Measurements from ENCODE around the gene SESN3.
"Not testable (repeated sequence)": the region's sequence is repeated elsewhere in the genome, so short reads cannot be mapped to it uniquely, and the experiment has no call there.

The SESN3 gene

GRCh38 chr11:95254131-95254704 lies 23.2 kb upstream of the SESN3 start:
- DNase-seq: peak; percentile 75
- in situ Hi-C loops (cut with HindIII; ENCODE audit: low pct_ligation_motif_present, low pct_unique_long_range_greater_than_20kb, low sequenced_read_pairs): no loop called here

- no peak for DNase-seq
- in situ Hi-C loops (cut with HindIII; ENCODE audit: low pct_ligation_motif_present, low pct_unique_long_range_greater_than_20kb, low sequenced_read_pairs): no loop called here
Measured at GRCh38 chr11:95253141-95253540, 22.1 kb upstream of the SESN3 start.

- no peak for DNase-seq
- in situ Hi-C loops (cut with HindIII; ENCODE audit: low pct_ligation_motif_present, low pct_unique_long_range_greater_than_20kb, low sequenced_read_pairs): no loop called here
Measured at GRCh38 chr11:95252586-95252985, 21.6 kb upstream of the SESN3 start.

GRCh38 chr11:95251896-95252295 lies 20.9 kb upstream of the SESN3 start:
- DNase-seq; in situ Hi-C loops (cut with HindIII; ENCODE audit: low pct_ligation_motif_present, low pct_unique_long_range_greater_than_20kb, low sequenced_read_pairs): not testable (repeated sequence)

GRCh38 chr11:95248666-95249467 lies 17.9 kb upstream of the SESN3 start:
- no peak for DNase-seq
- in situ Hi-C loops (cut with HindIII; ENCODE audit: low pct_ligation_motif_present, low pct_unique_long_range_greater_than_20kb, low sequenced_read_pairs): no loop called here

- DNase-seq: no peak
- in situ Hi-C loops (cut with HindIII; ENCODE audit: low pct_ligation_motif_present, low pct_unique_long_range_greater_than_20kb, low sequenced_read_pairs): no loop called here
Measured at GRCh38 chr11:95247883-95248282, 16.9 kb upstream of the SESN3 start.

GRCh38 chr11:95247127-95247684 lies 16.2 kb upstream of the SESN3 start:
- in situ Hi-C loops (cut with HindIII; ENCODE audit: low pct_ligation_motif_present, low pct_unique_long_range_greater_than_20kb, low sequenced_read_pairs): no loop called here
- no peak for DNase-seq

GRCh38 chr11:95245581-95245980 lies 14.6 kb upstream of the SESN3 start:
- in situ Hi-C loops (cut with HindIII; ENCODE audit: low pct_ligation_motif_present, low pct_unique_long_range_greater_than_20kb, low sequenced_read_pairs): no loop called here
- DNase-seq: no peak

- in situ Hi-C loops (cut with HindIII; ENCODE audit: low pct_ligation_motif_present, low pct_unique_long_range_greater_than_20kb, low sequenced_read_pairs): no loop called here
- DNase-seq: no peak
Measured at GRCh38 chr11:95245038-95245437, 14.0 kb upstream of the SESN3 start.

- DNase-seq: no peak
- in situ Hi-C loops (cut with HindIII; ENCODE audit: low pct_ligation_motif_present, low pct_unique_long_range_greater_than_20kb, low sequenced_read_pairs): no loop called here
Measured at GRCh38 chr11:95243673-95244072, 12.7 kb upstream of the SESN3 start.

- no peak for DNase-seq
- in situ Hi-C loops (cut with HindIII; ENCODE audit: low pct_ligation_motif_present, low pct_unique_long_range_greater_than_20kb, low sequenced_read_pairs): no loop called here
Measured at GRCh38 chr11:95242845-95243605, 12.0 kb upstream of the SESN3 start.

GRCh38 chr11:95242091-95242844 lies 11.3 kb upstream of the SESN3 start:
- no peak for DNase-seq
- in situ Hi-C loops (cut with HindIII; ENCODE audit: low pct_ligation_motif_present, low pct_unique_long_range_greater_than_20kb, low sequenced_read_pairs): no loop called here

GRCh38 chr11:95241681-95242081 lies 10.7 kb upstream of the SESN3 start:
- in situ Hi-C loops (cut with HindIII; ENCODE audit: low pct_ligation_motif_present, low pct_unique_long_range_greater_than_20kb, low sequenced_read_pairs): no loop called here
- DNase-seq: no peak

GRCh38 chr11:95239871-95240649 lies 9.1 kb upstream of the SESN3 start:
- in situ Hi-C loops (cut with HindIII; ENCODE audit: low pct_ligation_motif_present, low pct_unique_long_range_greater_than_20kb, low sequenced_read_pairs): no loop called here
- no peak for DNase-seq

GRCh38 chr11:95232666-95233065 lies 1.7 kb upstream of the SESN3 start:
- DNase-seq: no peak
- in situ Hi-C loops (cut with HindIII; ENCODE audit: low pct_ligation_motif_present, low pct_unique_long_range_greater_than_20kb, low sequenced_read_pairs): no loop called here

- peak; percentile 2 for DNase-seq
- in situ Hi-C loops (cut with HindIII; ENCODE audit: low pct_ligation_motif_present, low pct_unique_long_range_greater_than_20kb, low sequenced_read_pairs): no loop called here
Measured at GRCh38 chr11:95231881-95232605, 1.0 kb upstream of the SESN3 start.

GRCh38 chr11:95230810-95231126 lies 234 bp downstream of the SESN3 start:
- in situ Hi-C loops (cut with HindIII; ENCODE audit: low pct_ligation_motif_present, low pct_unique_long_range_greater_than_20kb, low sequenced_read_pairs): no loop called here
- no peak for DNase-seq
